ENCODE measurements around the gene TMBIM6. TPM values are rescaled to one million over a fixed set of nuclear protein-coding genes. Genes with fewer than 3 reads are reported as not detected.

The TMBIM6 gene
- total RNA-seq, 2 experiments from 2014 or later, result 120 to 170 TPM

- no TSS peak for BruUV-seq (replicated peaks)
- Histone ChIP-seq H3K4me1 (ENCODE audit: insufficient read depth, low read length, poor library complexity, severe bottlenecking) (peaks cover 18% of the 10 kb centered on the region), H3K27ac (ENCODE audit: low read depth, low read length, poor library complexity, severe bottlenecking) (no peak overlapping the region), H2AFZ (ENCODE audit: low read length) (no peak overlapping the region), H4K20me1 (ENCODE audit: insufficient read depth, low read length) (no peaks in the 10 kb centered on the region), H3K9me2 (ENCODE audit: insufficient read depth, low read length) (no peaks in the 10 kb centered on the region), H3K9me3 (ENCODE audit: low read length) (no peaks in the 10 kb centered on the region), H3K79me2 (ENCODE audit: insufficient read depth, low read depth, low read length) (no peaks in the 10 kb centered on the region), H3K36me3 (ENCODE audit: insufficient read depth, low read length) (0 out of 2 replicates have a peak, but pooled peaks cover 3% of the 10 kb centered on the region), H3K4me3 (ENCODE audit: low read depth, low read length, poor library complexity, severe bottlenecking) (no peak overlapping the region), H3K4me2 (ENCODE audit: low read length) (no peak overlapping the region)
- no peak for DNase-seq (ENCODE audit: low spot score)
- TF ChIP-seq CTCF (conservative IDR thresholded peaks at IDR 0.05; ENCODE audit: low read length), result no peak
- no peak for TF ChIP-seq EZH2phosphoT487 (IDR thresholded peaks at IDR 0.05; ENCODE audit: borderline replicate concordance, low read depth, low read length)
- intact Hi-C loops (cut with micrococcal nuclease; ENCODE audit: unreplicated experiment), result no loop called here
- ChIA-PET CTCF (ENCODE audit: unreplicated experiment) (no interaction called here), POLR2A (no interaction called here)
Observed at GRCh38 chr12:49806321-49806813, 65.0 kb downstream of the TMBIM6 start.

GRCh38 chr12:49806877-49807276 is 65.5 kb downstream of the TMBIM6 start:
- Histone ChIP-seq H3K4me2 (ENCODE audit: low read length) (no peak overlapping the region), H3K79me2 (ENCODE audit: insufficient read depth, low read depth, low read length) (no peaks in the 10 kb centered on the region), H3K4me3 (ENCODE audit: low read depth, low read length, poor library complexity, severe bottlenecking) (no peak overlapping the region), H4K20me1 (ENCODE audit: insufficient read depth, low read length) (no peaks in the 10 kb centered on the region), H3K4me1 (ENCODE audit: insufficient read depth, low read length, poor library complexity, severe bottlenecking) (peaks cover 23% of the 10 kb centered on the region), H3K27ac (ENCODE audit: low read depth, low read length, poor library complexity, severe bottlenecking) (no peak overlapping the region), H3K9me2 (ENCODE audit: insufficient read depth, low read length) (no peaks in the 10 kb centered on the region), H3K36me3 (ENCODE audit: insufficient read depth, low read length) (0 out of 2 replicates have a peak, but pooled peaks cover 3% of the 10 kb centered on the region), H3K9me3 (ENCODE audit: low read length) (no peaks in the 10 kb centered on the region), H2AFZ (ENCODE audit: low read length) (no peak overlapping the region)
- TF ChIP-seq CTCF (conservative IDR thresholded peaks at IDR 0.05; ENCODE audit: low read length) (no peak), EZH2phosphoT487 (IDR thresholded peaks at IDR 0.05; ENCODE audit: borderline replicate concordance, low read depth, low read length) (no peak)
- BruUV-seq (replicated peaks), result no TSS peak
- CTCF ChIA-PET (ENCODE audit: unreplicated experiment), result no interaction called here
- intact Hi-C loops (cut with micrococcal nuclease; ENCODE audit: unreplicated experiment), result no loop called here
- DNase-seq (ENCODE audit: low spot score), result no peak
- POLR2A ChIA-PET, result no interaction called here

GRCh38 chr12:49807991-49808580 is 66.7 kb downstream of the TMBIM6 start:
- peaks cover 35% of the 10 kb centered on the region for H3K4me1 ChIP-seq (ENCODE audit: insufficient read depth, low read length, poor library complexity, severe bottlenecking)
- CTCF ChIA-PET (ENCODE audit: unreplicated experiment), result no interaction called here
- no peaks in the 10 kb centered on the region for H3K9me2 ChIP-seq (ENCODE audit: insufficient read depth, low read length)
- 0 out of 2 replicates have a peak, but pooled peaks cover 3% of the 10 kb centered on the region for H3K36me3 ChIP-seq (ENCODE audit: insufficient read depth, low read length)
- DNase-seq (ENCODE audit: low spot score), result no peak
- no peak overlapping the region for H2AFZ ChIP-seq (ENCODE audit: low read length)
- POLR2A ChIA-PET, result no interaction called here
- no peak overlapping the region for H3K4me3 ChIP-seq (ENCODE audit: low read depth, low read length, poor library complexity, severe bottlenecking)
- H3K27ac ChIP-seq (ENCODE audit: low read depth, low read length, poor library complexity, severe bottlenecking), result no peak overlapping the region
- no peaks in the 10 kb centered on the region for H3K9me3 ChIP-seq (ENCODE audit: low read length)
- no peaks in the 10 kb centered on the region for H3K79me2 ChIP-seq (ENCODE audit: insufficient read depth, low read depth, low read length)
- no TSS peak for BruUV-seq (replicated peaks)
- intact Hi-C loops (cut with micrococcal nuclease; ENCODE audit: unreplicated experiment), result no loop called here
- H4K20me1 ChIP-seq (ENCODE audit: insufficient read depth, low read length), result no peaks in the 10 kb centered on the region
- TF ChIP-seq CTCF (conservative IDR thresholded peaks at IDR 0.05; ENCODE audit: low read length), result no peak
- no peak for TF ChIP-seq EZH2phosphoT487 (IDR thresholded peaks at IDR 0.05; ENCODE audit: borderline replicate concordance, low read depth, low read length)
- H3K4me2 ChIP-seq (ENCODE audit: low read length), result no peak overlapping the region

Measured in OCI-LY7 (cell line).